Kidney (tissue), 14 donors: ENCODE measurements around the gene USP19. TPM values are rescaled to one million over a fixed set of nuclear protein-coding genes. Genes with fewer than 3 reads are reported as not detected.

Experiments
- DNase-seq, 5 donors: peaks; one replicate each; pipeline ENCODE4 v3.0.0-alpha.2; 2013 to 2020
- FAIRE-seq: peaks from 2 replicates; lab custom pipeline; 2012; peaks lifted over from hg19 to GRCh38; lab: Jason Lieb, UNC
- H3K27ac ChIP-seq, 2 donors: one replicate each; pipeline ENCODE4 v1.7.0; 2013; ENCODE audit warnings: low read depth in 2 of 2, low read length in 2 of 2, inconsistent platforms in 1 of 2
- H3K27me3 ChIP-seq: one replicate; pipeline ENCODE4 v1.7.1; 2013; ENCODE audit warnings: low read length, inconsistent platforms; ENCODE audit not compliant: control insufficient read depth, insufficient read depth
- H3K36me3 ChIP-seq, 3 donors: one replicate each; pipeline versions ENCODE4 v1.7.0 to v1.7.1; 2013; ENCODE audit warnings: low read length in 3 of 3, control low read depth in 1 of 3, inconsistent platforms in 1 of 3; ENCODE audit not compliant: insufficient read depth in 3 of 3, control insufficient read depth in 2 of 3
- H3K4me1 ChIP-seq, 3 donors: one replicate each; pipeline versions ENCODE4 v1.7.0 to v1.7.1; 2013; ENCODE audit warnings: low read length in 3 of 3, inconsistent platforms in 1 of 3, low read depth in 1 of 3; ENCODE audit not compliant: control insufficient read depth in 2 of 3, insufficient read depth in 2 of 3
- H3K4me3 ChIP-seq, 3 donors: one replicate each; pipeline versions ENCODE4 v1.7.0 to v1.8.1; 2013; ENCODE audit warnings: low read length in 3 of 3, control low read depth in 1 of 3, inconsistent platforms in 1 of 3
- H3K9ac ChIP-seq, 3 donors: one replicate each; pipeline versions ENCODE4 v1.7.0 to v1.7.1; 2013; ENCODE audit warnings: low read length in 3 of 3, control low read depth in 1 of 3, inconsistent platforms in 1 of 3
- H3K9me3 ChIP-seq, 3 donors: one replicate each; pipeline versions ENCODE4 v1.7.0 to v1.7.1; 2013; ENCODE audit warnings: low read length in 3 of 3, control low read depth in 1 of 3, inconsistent platforms in 1 of 3; ENCODE audit not compliant: control insufficient read depth in 2 of 3, insufficient read depth in 1 of 3
- intact Hi-C: fragments of 100-400 bp; cut with DNase I; formaldehyde crosslinking; loops from one replicate; pipeline ENCODE4 v1.11.1; 2022
- polyA plus RNA-seq: library from polyadenylated mRNA; stranded (reverse); fragments of 350-450 nt; fragmentation: Illumina TruSeq; extraction: RNeasy Lipid Tissue Mini Kit (QIAGEN cat#74804); gene quantifications from one replicate; pipeline ENCODE4 v1.2.3, GENCODE V29; 2014; ENCODE audit warnings: low read depth, low replicate concordance; ENCODE audit not compliant: insufficient read depth
- total RNA-seq: library from RNA; stranded (reverse); fragmentation: NEBNext Ultra II Directional; extraction: Animal tissue kit (Norgen Biotek cat#: 25700); gene quantifications from one replicate; pipeline ENCODE4 v1.2.1, GENCODE V29; 2021
- TF ChIP-seq, protein P1 (sequence below): IDR thresholded peaks from 3 replicates; pipeline ENCODE4 v1.5.1; 2012; ENCODE audit warnings: mild to moderate bottlenecking, moderate library complexity, borderline replicate concordance; ENCODE audit not compliant: insufficient read depth; ENCODE audit errors: extremely low read depth
- donor health status: control.
- donor health status: control.
- donor health status: control.
- donor health status: control.
- donor health status: control.
- donor health status: DM: yes; HTN: yes; CAD: no.
- donor health status: Normal renal cell carcinoma (clear cell type).

The USP19 gene
- total and polyA plus RNA-seq, 2 donors from 2014 or later, result 29.3 to 67.2 TPM

DNA sequence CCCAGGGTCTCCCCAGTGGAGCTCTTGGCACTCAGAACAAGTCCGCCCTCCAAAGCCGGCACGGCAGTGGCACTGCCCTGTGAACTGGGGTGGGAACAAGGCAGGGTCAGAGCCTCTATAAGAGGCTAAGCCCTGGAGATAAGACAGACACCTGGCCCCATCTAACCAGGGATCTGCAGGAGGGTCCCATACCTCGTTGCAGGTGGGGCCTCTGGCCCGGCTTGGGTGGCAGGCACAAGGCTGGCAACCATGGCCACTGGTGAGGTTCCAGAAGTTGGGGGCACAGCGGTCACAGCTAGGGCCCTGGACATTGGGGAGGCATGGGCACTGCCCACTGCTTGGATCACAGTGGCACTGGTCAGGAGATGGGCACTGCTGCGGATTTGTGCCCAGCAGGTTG lies 3.6 kb upstream of the USP19 start:
- no peak overlapping the region for H3K27ac ChIP-seq
- intact Hi-C loops, result no loop called here
- TF ChIP-seq, protein P1, sequence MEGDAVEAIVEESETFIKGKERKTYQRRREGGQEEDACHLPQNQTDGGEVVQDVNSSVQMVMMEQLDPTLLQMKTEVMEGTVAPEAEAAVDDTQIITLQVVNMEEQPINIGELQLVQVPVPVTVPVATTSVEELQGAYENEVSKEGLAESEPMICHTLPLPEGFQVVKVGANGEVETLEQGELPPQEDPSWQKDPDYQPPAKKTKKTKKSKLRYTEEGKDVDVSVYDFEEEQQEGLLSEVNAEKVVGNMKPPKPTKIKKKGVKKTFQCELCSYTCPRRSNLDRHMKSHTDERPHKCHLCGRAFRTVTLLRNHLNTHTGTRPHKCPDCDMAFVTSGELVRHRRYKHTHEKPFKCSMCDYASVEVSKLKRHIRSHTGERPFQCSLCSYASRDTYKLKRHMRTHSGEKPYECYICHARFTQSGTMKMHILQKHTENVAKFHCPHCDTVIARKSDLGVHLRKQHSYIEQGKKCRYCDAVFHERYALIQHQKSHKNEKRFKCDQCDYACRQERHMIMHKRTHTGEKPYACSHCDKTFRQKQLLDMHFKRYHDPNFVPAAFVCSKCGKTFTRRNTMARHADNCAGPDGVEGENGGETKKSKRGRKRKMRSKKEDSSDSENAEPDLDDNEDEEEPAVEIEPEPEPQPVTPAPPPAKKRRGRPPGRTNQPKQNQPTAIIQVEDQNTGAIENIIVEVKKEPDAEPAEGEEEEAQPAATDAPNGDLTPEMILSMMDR, result no peak
- H3K36me3 ChIP-seq, result peaks cover 0 to 58% (median 37%) of the 10 kb centered on the region in 3 donors
- H3K4me1 ChIP-seq, result peaks cover 3 to 10% (median 8%) of the 10 kb centered on the region in 3 donors
- H3K9me3 ChIP-seq, result no peaks in the 10 kb centered on the region
- no peak for FAIRE-seq
- no peaks in the 10 kb centered on the region for H3K27me3 ChIP-seq
- no peak for DNase-seq
- H3K9ac ChIP-seq, result no peak overlapping the region
- no peak overlapping the region for H3K4me3 ChIP-seq

DNA sequence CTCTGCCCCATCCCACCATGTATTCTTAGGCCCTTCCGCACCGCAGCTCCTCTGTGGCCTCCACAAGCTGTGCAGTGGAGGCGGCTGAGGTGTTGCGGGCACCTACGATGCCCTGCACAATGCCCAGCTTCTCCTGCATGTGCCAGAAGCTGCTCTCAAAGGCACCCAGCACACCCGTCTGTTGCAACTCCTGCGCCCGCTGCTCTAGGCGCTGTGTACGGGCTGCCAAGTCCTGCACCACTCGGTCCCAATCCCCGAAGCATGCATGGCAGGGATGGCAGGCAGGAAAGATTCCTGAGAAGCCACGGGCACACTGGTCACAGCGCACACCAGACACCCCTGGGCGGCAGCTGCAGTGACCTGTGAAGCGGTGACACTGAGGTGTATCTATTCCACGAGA lies 3.1 kb upstream of the USP19 start:
- no peak for FAIRE-seq
- Histone ChIP-seq H3K9me3 (no peaks in the 10 kb centered on the region), H3K4me1 (peaks cover 3 to 15% (median 10%) of the 10 kb centered on the region in 3 donors), H3K4me3 (no peak overlapping the region), H3K36me3 (peaks cover 1 to 60% (median 38%) of the 10 kb centered on the region in 3 donors), H3K27ac (no peak overlapping the region), H3K27me3 (no peaks in the 10 kb centered on the region), H3K9ac (no peak overlapping the region)
- no peak for DNase-seq
- intact Hi-C loops, result no loop called here
- TF ChIP-seq, protein P1, result no peak

DNA sequence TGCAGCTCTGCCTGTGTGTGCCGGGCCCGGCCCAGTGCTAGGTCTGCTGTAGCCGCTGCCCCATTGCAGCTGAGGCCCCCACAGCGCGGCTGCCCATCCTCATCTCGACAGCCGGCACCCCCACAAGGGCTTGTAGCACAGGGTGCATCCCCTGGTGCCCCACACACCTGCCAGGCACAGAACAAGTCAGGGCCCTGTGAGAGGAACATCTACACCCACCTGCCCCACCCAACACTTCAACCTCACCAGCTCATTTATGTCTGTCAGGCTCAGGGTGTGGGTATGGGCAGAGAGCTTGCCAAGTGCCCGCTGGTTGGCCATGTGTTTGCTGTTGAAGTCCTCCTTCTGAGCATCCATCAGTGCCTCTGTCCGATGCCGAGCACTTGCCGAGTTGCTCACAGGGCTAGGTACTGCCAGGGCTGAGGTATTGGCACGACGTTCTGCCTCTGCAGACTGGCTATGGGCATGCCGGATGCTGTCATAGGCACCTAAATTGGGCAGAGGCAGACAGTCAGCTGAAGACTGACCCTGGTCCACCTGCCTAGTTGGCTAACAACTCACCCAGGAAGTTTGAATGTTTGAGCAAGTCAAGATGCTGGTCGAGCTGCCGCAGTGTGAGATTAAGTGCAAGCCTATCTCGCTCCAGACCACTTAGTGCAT lies 2.4 kb upstream of the USP19 start:
- H3K27me3 ChIP-seq, result no peaks in the 10 kb centered on the region
- peaks cover 3 to 60% (median 36%) of the 10 kb centered on the region in 3 donors for H3K36me3 ChIP-seq
- H3K4me3 ChIP-seq, result no peak overlapping the region
- intact Hi-C loops, result no loop called here
- H3K9me3 ChIP-seq, result no peaks in the 10 kb centered on the region
- FAIRE-seq, result no peak
- peaks cover 3 to 15% (median 10%) of the 10 kb centered on the region in 3 donors for H3K4me1 ChIP-seq
- TF ChIP-seq, protein P1, result no peak
- no peak overlapping the region for H3K27ac ChIP-seq
- DNase-seq, result no peak
- H3K9ac ChIP-seq, result no peak overlapping the region
